HepG2 (cell line): ENCODE measurements around the gene HDAC3. TPM values are rescaled to one million over a fixed set of nuclear protein-coding genes. Genes with fewer than 3 reads are reported as not detected.

ENCODE experiments used
- ATAC-seq: fragments of 200-7000 bp; cut with Tn5 transposase; 3 replicates; pipeline ENCODE4 v1.9.1; 2020; ENCODE audit warnings: mild to moderate bottlenecking, moderate library complexity
- BruUV-seq: library from RNA; stranded (reverse); fragments of 400-500 nt; replicated peaks from 2 replicates; lab custom pipeline; 2021; lab: Mats Ljungman, UMichigan
- CTCF ChIA-PET: fragments of 300-600 bp; formaldehyde crosslinking; extraction: SDS; loops from one replicate; lab custom pipeline; 2021; ENCODE audit warnings: low total read pairs, inconsistent platforms, low intra/inter-chr PET ratio; lab: Yijun Ruan, JAX
- POLR2A ChIA-PET: fragments of 350-600 bp; sonication (Branson Sonifier 250); formaldehyde crosslinking; loops from one replicate; lab custom pipeline; 2020; ENCODE audit warnings: antibody characterized with exemption, inconsistent platforms; lab: Yijun Ruan, JAX
- DNase-seq: peaks from one replicate; pipeline ENCODE4 v3.0.0-alpha.2; 2015; ENCODE audit warnings: low spot score
- FAIRE-seq: peaks from 3 replicates; lab custom pipeline; 2011; peaks lifted over from hg19 to GRCh38; lab: Jason Lieb, UNC
- H2AFZ ChIP-seq: one replicate; pipeline ENCODE4 v1.6.1; 2011; ENCODE audit warnings: low read length, inconsistent platforms
- H3K27ac ChIP-seq: fragments of 300-600 bp; 3 replicates; pipeline ENCODE4 v1.8.0; 2011; ENCODE audit warnings: mixed run types, mild to moderate bottlenecking, mixed read lengths, low read length, inconsistent platforms; ENCODE audit not compliant: insufficient read depth; ENCODE audit errors: extremely low read length
- H3K27me3 ChIP-seq, 2 experiments: fragments of 200-600 bp in 1 of 2; 2 replicates in 1 of 2; 3 replicates in 1 of 2; pipeline versions ENCODE4 v1.6.0 to v1.8.0; 2011; ENCODE audit warnings: low read length in 2 of 2, mild to moderate bottlenecking in 2 of 2, moderate library complexity in 2 of 2, inconsistent platforms in 1 of 2; ENCODE audit not compliant: insufficient read depth in 2 of 2, control insufficient read depth in 1 of 2
- H3K36me3 ChIP-seq, 2 experiments: fragments of 200-600 bp in 1 of 2; replicated peaks in 1 of 2; 2 replicates in 1 of 2; 3 replicates in 1 of 2; pipeline versions ENCODE4 v1.5.1 to v1.8.0; 2011; ENCODE audit warnings: low read length in 2 of 2, inconsistent platforms in 1 of 2; ENCODE audit not compliant: insufficient read depth in 2 of 2, control insufficient read depth in 1 of 2
- H3K4me1 ChIP-seq: 2 replicates; pipeline ENCODE4 v1.5.1; 2012; ENCODE audit warnings: low read length, inconsistent platforms; ENCODE audit not compliant: insufficient read depth
- H3K4me2 ChIP-seq: 2 replicates; pipeline ENCODE4 v1.6.0; 2011; ENCODE audit warnings: low read depth, low read length, inconsistent platforms
- H3K4me3 ChIP-seq, 3 experiments: fragments of 200-600 bp in 1 of 3; sonication (generic), shearing (Covaris generic) in 1 of 3; replicated peaks in 1 of 3; 2 replicates each; pipeline ENCODE4 v1.5.1; 2011 to 2016; ENCODE audit warnings: low read length in 3 of 3, inconsistent platforms in 2 of 3, low read depth in 2 of 3, mild to moderate bottlenecking in 2 of 3, control low read depth in 1 of 3, mixed read lengths in 1 of 3; ENCODE audit not compliant: insufficient read depth in 1 of 3
- H3K79me2 ChIP-seq: one replicate; pipeline ENCODE4 v1.6.1; 2011; ENCODE audit warnings: low read length, inconsistent platforms; ENCODE audit not compliant: insufficient read depth
- H3K9ac ChIP-seq: 2 replicates; pipeline ENCODE4 v1.6.0; 2011; ENCODE audit warnings: mild to moderate bottlenecking, low read depth, low read length, inconsistent platforms; ENCODE audit not compliant: insufficient read depth
- H3K9me3 ChIP-seq: 2 replicates; pipeline ENCODE4 v1.5.1; 2012; ENCODE audit warnings: mild to moderate bottlenecking, low read length
- H4K20me1 ChIP-seq: 2 replicates; pipeline ENCODE4 v1.6.0; 2011; ENCODE audit warnings: inconsistent platforms, mild to moderate bottlenecking, low read length, moderate library complexity; ENCODE audit not compliant: insufficient read depth
- CREM ChIP-seq, 2 experiments: sonication (generic) in 1 of 2; formaldehyde crosslinking in 1 of 2; IDR thresholded peaks; 2 replicates each; pipeline versions ENCODE4 v1.4.0 to v1.6.1; 2016 to 2020; ENCODE audit warnings: antibody characterized with exemption in 1 of 2, mild to moderate bottlenecking in 1 of 2, missing genetic modification reagents in 1 of 2
- HNF4G ChIP-seq, 2 experiments: sonication (generic) in 1 of 2; formaldehyde crosslinking in 1 of 2; IDR thresholded peaks; 2 replicates each; pipeline versions ENCODE4 v1.4.0 to v1.6.1; 2011 to 2020; ENCODE audit warnings: borderline replicate concordance in 2 of 2, low read depth in 2 of 2, mild to moderate bottlenecking in 2 of 2, low read length in 1 of 2, missing genetic modification reagents in 1 of 2, moderate library complexity in 1 of 2
- HNRNPL ChIP-seq: fragments of 200-400 bp; formaldehyde crosslinking; IDR thresholded peaks from 2 replicates; pipeline ENCODE4 v1.6.1; 2017; ENCODE audit warnings: mild to moderate bottlenecking, low read depth, low read length
- HOXA7 ChIP-seq: sonication (generic); formaldehyde crosslinking; IDR thresholded peaks from 2 replicates; pipeline ENCODE4 v1.8.1; 2022; ENCODE audit warnings: mild to moderate bottlenecking, missing genetic modification reagents, moderate library complexity
- KDM1A ChIP-seq: IDR thresholded peaks from 2 replicates; pipeline ENCODE4 v1.6.1; 2016; ENCODE audit warnings: missing compliant biosample characterization
- KLF9 ChIP-seq: IDR thresholded peaks from 2 replicates; pipeline ENCODE4 v1.6.1; 2016; ENCODE audit warnings: low read depth
- NCOR1 ChIP-seq: fragments of 200-600 bp; sonication (generic); IDR thresholded peaks from 2 replicates; pipeline ENCODE4 v1.7.0; 2017; ENCODE audit warnings: antibody characterized with exemption, low read length, borderline replicate concordance
- NONO ChIP-seq, 2 experiments: fragments of 450-650 bp in 1 of 2; sonication (generic) in 1 of 2; formaldehyde crosslinking in 1 of 2; IDR thresholded peaks in 1 of 2; conservative IDR thresholded peaks in 1 of 2; 2 replicates each; pipeline versions ENCODE4 v1.6.1 to v1.8.0; 2017 to 2022; ENCODE audit warnings: mild to moderate bottlenecking in 1 of 2, missing genetic modification reagents in 1 of 2, moderate library complexity in 1 of 2
- RXRB ChIP-seq: IDR thresholded peaks from 2 replicates; pipeline ENCODE4 v1.6.1; 2016; ENCODE audit warnings: borderline replicate concordance, missing genetic modification reagents, missing compliant biosample characterization
- XRCC5 ChIP-seq: fragments of 200-400 bp; formaldehyde crosslinking; optimal IDR thresholded peaks from 2 replicates; pipeline ENCODE3; 2017; ENCODE audit warnings: mild to moderate bottlenecking, low read length
- ZNF331 ChIP-seq: sonication (generic); formaldehyde crosslinking; IDR thresholded peaks from 2 replicates; pipeline ENCODE4 v1.4.0; 2020; ENCODE audit warnings: missing genetic modification reagents
- ZNF776 ChIP-seq: sonication (generic); formaldehyde crosslinking; IDR thresholded peaks from 2 replicates; pipeline ENCODE4 v1.4.0; 2020; ENCODE audit warnings: mild to moderate bottlenecking, missing genetic modification reagents
- WGBS: methylation state at CpG from one replicate; pipeline ENCODE4 v1.1.6; 2017; ENCODE audit warnings: low lambda C conversion rate; 5-methylcytosine and 5-hydroxymethylcytosine counted together
- in situ Hi-C: cut with HindIII; loops from 2 replicates; pipeline ENCODE4 v1.10.0; 2017; ENCODE audit warnings: low pct_unique_long_range_greater_than_20kb; ENCODE audit not compliant: extremely low pct_ligation_motif_present
- intact Hi-C: fragments of 100-400 bp; cut with micrococcal nuclease; formaldehyde crosslinking; loops from one replicate; pipeline ENCODE4 v1.10.0; 2022; ENCODE audit not compliant: unreplicated experiment
- polyA plus RNA-seq, 8 experiments: library from polyadenylated mRNA; depleted of rRNA in 3 of 8; stranded (reverse) in 7 of 8; unstranded in 1 of 8; fragments of >200 nt; fragmentation: Illumina TruSeq in 4 of 8; extraction: Trizol in 4 of 8; gene quantifications; 2 replicates each; pipeline versions ENCODE4 v1.2.1 to v1.2.3, GENCODE V29; 2011 to 2016; ENCODE audit warnings: low read depth in 4 of 8, missing spikeins in 1 of 8, mixed read lengths in 1 of 8; ENCODE audit not compliant: insufficient read depth in 1 of 8
- total RNA-seq, 5 experiments: library from RNA; depleted of rRNA; stranded (reverse); fragments of >200 nt; fragmentation: Illumina TruSeq; extraction: Trizol; gene quantifications; 2 replicates each; pipeline ENCODE4 v1.2.3, GENCODE V29; 2016; ENCODE audit warnings: low read depth in 1 of 5
- TF ChIP-seq, protein P1 (sequence below): sonication (generic); formaldehyde crosslinking; conservative IDR thresholded peaks from 2 replicates; pipeline ENCODE4 v1.8.0; 2022; ENCODE audit warnings: low read depth, missing genetic modification reagents
- TF ChIP-seq, protein P2 (sequence below): IDR thresholded peaks from 2 replicates; pipeline ENCODE4 v1.4.0; 2020; ENCODE audit warnings: mild to moderate bottlenecking, missing genetic modification reagents

Gene HDAC3
- total and polyA plus RNA-seq, 2 of the 13 experiments (the other 11 are each of a cell fraction or from before 2014, with no cell fraction given) = 84.0 to 94.1 TPM

DNA sequence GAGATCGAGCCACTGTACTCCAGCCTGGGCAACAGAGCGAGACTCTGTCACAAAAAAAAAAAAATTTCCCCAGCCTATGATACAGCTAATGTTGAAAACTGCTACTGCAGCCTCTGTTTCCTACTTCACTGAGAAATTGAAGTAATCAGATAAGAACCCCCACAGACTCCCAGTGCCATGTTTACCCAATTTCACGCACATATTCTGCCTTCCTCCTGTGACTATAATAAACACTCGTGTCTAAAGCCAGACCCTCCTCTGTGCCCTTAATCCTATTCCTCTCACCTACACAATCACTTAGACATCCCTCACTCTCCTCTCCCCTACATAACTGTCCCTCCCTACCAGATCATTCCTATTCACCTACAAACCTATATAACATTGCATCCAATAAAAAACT, 39.0 kb upstream of the HDAC3 start:
- TF ChIP-seq, protein P1, sequence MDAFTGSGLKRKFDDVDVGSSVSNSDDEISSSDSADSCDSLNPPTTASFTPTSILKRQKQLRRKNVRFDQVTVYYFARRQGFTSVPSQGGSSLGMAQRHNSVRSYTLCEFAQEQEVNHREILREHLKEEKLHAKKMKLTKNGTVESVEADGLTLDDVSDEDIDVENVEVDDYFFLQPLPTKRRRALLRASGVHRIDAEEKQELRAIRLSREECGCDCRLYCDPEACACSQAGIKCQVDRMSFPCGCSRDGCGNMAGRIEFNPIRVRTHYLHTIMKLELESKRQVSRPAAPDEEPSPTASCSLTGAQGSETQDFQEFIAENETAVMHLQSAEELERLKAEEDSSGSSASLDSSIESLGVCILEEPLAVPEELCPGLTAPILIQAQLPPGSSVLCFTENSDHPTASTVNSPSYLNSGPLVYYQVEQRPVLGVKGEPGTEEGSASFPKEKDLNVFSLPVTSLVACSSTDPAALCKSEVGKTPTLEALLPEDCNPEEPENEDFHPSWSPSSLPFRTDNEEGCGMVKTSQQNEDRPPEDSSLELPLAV (CRISPR knock-in tag) = no peak
- TF ChIP-seq HNRNPL (no peak), NCOR1 (no peak), KDM1A (CRISPR knock-in tag) (no peak), ZNF776 (no peak), RXRB (CRISPR knock-in tag) (no peak), XRCC5 (no peak), CREM (IDR thresholded peaks at IDR 0.05) (no peak), CREM (CRISPR knock-in tag; IDR thresholded peaks at IDR 0.05) (no peak), NONO (IDR thresholded peaks at IDR 0.05) (no peak), NONO (CRISPR knock-in tag; conservative IDR thresholded peaks at IDR 0.05) (no peak), HOXA7 (CRISPR knock-in tag) (no peak), ZNF331 (CRISPR knock-in tag) (no peak), KLF9 (CRISPR knock-in tag) (no peak), HNF4G (IDR thresholded peaks at IDR 0.05; ENCODE audit: borderline replicate concordance, low read depth, low read length) (no peak), HNF4G (CRISPR knock-in tag; IDR thresholded peaks at IDR 0.05; ENCODE audit: borderline replicate concordance, low read depth) (no peak)
- TF ChIP-seq, protein P2, sequence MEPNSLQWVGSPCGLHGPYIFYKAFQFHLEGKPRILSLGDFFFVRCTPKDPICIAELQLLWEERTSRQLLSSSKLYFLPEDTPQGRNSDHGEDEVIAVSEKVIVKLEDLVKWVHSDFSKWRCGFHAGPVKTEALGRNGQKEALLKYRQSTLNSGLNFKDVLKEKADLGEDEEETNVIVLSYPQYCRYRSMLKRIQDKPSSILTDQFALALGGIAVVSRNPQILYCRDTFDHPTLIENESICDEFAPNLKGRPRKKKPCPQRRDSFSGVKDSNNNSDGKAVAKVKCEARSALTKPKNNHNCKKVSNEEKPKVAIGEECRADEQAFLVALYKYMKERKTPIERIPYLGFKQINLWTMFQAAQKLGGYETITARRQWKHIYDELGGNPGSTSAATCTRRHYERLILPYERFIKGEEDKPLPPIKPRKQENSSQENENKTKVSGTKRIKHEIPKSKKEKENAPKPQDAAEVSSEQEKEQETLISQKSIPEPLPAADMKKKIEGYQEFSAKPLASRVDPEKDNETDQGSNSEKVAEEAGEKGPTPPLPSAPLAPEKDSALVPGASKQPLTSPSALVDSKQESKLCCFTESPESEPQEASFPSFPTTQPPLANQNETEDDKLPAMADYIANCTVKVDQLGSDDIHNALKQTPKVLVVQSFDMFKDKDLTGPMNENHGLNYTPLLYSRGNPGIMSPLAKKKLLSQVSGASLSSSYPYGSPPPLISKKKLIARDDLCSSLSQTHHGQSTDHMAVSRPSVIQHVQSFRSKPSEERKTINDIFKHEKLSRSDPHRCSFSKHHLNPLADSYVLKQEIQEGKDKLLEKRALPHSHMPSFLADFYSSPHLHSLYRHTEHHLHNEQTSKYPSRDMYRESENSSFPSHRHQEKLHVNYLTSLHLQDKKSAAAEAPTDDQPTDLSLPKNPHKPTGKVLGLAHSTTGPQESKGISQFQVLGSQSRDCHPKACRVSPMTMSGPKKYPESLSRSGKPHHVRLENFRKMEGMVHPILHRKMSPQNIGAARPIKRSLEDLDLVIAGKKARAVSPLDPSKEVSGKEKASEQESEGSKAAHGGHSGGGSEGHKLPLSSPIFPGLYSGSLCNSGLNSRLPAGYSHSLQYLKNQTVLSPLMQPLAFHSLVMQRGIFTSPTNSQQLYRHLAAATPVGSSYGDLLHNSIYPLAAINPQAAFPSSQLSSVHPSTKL (CRISPR knock-in tag) = no peak
- ATAC-seq (no peak), DNase-seq (no peak), FAIRE-seq (no peak)
- Histone ChIP-seq H3K4me1 (peaks cover 2% of the 10 kb centered on the region; the same call in 1 of the 2 replicates), H3K36me3 (no peaks in the 10 kb centered on the region), H3K79me2 (no peaks in the 10 kb centered on the region), H2AFZ (no peak overlapping the region), H3K9ac (no peak overlapping the region), H3K4me2 (no peak overlapping the region), H3K27me3 (peaks cover 2 to 5% of the 10 kb centered on the region in 2 experiments; a peak in 2 of 5 replicates), H3K27ac (no peak overlapping the region), H4K20me1 (no peaks in the 10 kb centered on the region), H3K9me3 (no peaks in the 10 kb centered on the region), H3K4me3 (no peak overlapping the region)
- no TSS peak for BruUV-seq
- WGBS = 49% methylated on average over 4 of the region's 4 CpGs
- ChIA-PET CTCF (no interaction called here), POLR2A (no interaction called here)
- in situ Hi-C loops = loop anchor here (25.0 kb wide), 1 partner anchor 462 kb away; no protein-coding TSS in a partner anchor
- intact Hi-C loops = no loop called here
